HG03159 (cell line): Measurements from ENCODE around the gene PRKACA.
A peak's percentile ranks its signal among the peaks of the same experiment; 100 is the strongest.
"Not testable (repeated sequence)": the region's sequence is repeated elsewhere in the genome, so short reads cannot be mapped to it uniquely, and the experiment has no call there.

Experiments used
- ATAC-seq: cut with Tn5 transposase; IDR thresholded peaks from one replicate; pipeline ENCODE4 v1.9.1; 2021; ENCODE audit warnings: mild to moderate bottlenecking, moderate library complexity; ENCODE audit not compliant: unreplicated experiment

PRKACA gene

GRCh38 chr19:14148751-14149410 is 31.3 kb upstream of the PRKACA start:
- ATAC-seq, result no peak

- no peak for ATAC-seq
These were observed 30.4 kb upstream of the PRKACA start for GRCh38 chr19:14147797-14148605.

GRCh38 chr19:14146789-14147216 is 29.2 kb upstream of the PRKACA start:
- no peak for ATAC-seq

GRCh38 chr19:14146169-14146568 is 28.6 kb upstream of the PRKACA start:
- not testable (repeated sequence) for ATAC-seq

- no peak for ATAC-seq
These were observed 27.8 kb upstream of the PRKACA start for GRCh38 chr19:14145381-14145780.

GRCh38 chr19:14142262-14143190 is 25.0 kb upstream of the PRKACA start:
- ATAC-seq, result no peak

GRCh38 chr19:14141041-14141440 is 23.5 kb upstream of the PRKACA start:
- ATAC-seq, result no peak

GRCh38 chr19:14139944-14140343 is 22.4 kb upstream of the PRKACA start:
- ATAC-seq, result no peak

GRCh38 chr19:14138576-14139265 is 21.2 kb upstream of the PRKACA start:
- ATAC-seq, result no peak

- peak; percentile 82 for ATAC-seq
These were observed 19.1 kb upstream of the PRKACA start, which contains the start of gene ASF1B for GRCh38 chr19:14136509-14137281. TSS of gene ASF1B (minus strand) at chr19:14136589. CDS start at chr19:14136456, 133 bp downstream.

GRCh38 chr19:14135985-14136508 is 18.5 kb upstream of the PRKACA start:
- peak; percentile 5 for ATAC-seq

GRCh38 chr19:14135355-14135754 is 17.8 kb upstream of the PRKACA start:
- ATAC-seq, result no peak

- ATAC-seq, result no peak
These were observed 10.5 kb upstream of the PRKACA start for GRCh38 chr19:14127929-14128509.

- no peak for ATAC-seq
These were observed 9.6 kb upstream of the PRKACA start for GRCh38 chr19:14127176-14127575.

- ATAC-seq, result no peak
These were observed 5.4 kb upstream of the PRKACA start for GRCh38 chr19:14122924-14123323.

- no peak for ATAC-seq
These were observed 2.9 kb upstream of the PRKACA start for GRCh38 chr19:14120497-14120780.

GRCh38 chr19:14119644-14120496 is 2.3 kb upstream of the PRKACA start:
- ATAC-seq, result no peak

GRCh38 chr19:14119146-14119545 is 1.6 kb upstream of the PRKACA start:
- no peak for ATAC-seq
